ENCODE results near the gene NEURL1B. TPM values are rescaled to one million over a fixed set of nuclear protein-coding genes. Genes with fewer than 3 reads are reported as not detected.

The NEURL1B gene
- total RNA-seq, 2 donors from 2014 or later = 9.9 to 12.2 TPM

- H3K36me3 ChIP-seq (replicated peaks in 1 of 2; ENCODE audit: insufficient read depth in 1 of 2, low read depth in 2 of 2) = no peaks in the 10 kb centered on the region
- TF ChIP-seq POLR2A (IDR thresholded peaks at IDR 0.05) (no peak), CTCF (IDR thresholded peaks at IDR 0.05) (no peak)
- ATAC-seq = no peak
- H3K27ac ChIP-seq = no peak overlapping the region
- no peak for DNase-seq
- no peaks in the 10 kb centered on the region for H3K9me3 ChIP-seq
- H3K4me1 ChIP-seq = peaks cover 17% of the 10 kb centered on the region
- 92 to 93% methylated on average over 3 of the region's 3 CpGs for WGBS, 2 donors
- no peaks in the 10 kb centered on the region for H3K27me3 ChIP-seq
- intact Hi-C loops (cut with DNase I) = no loop called here
- H3K4me3 ChIP-seq = no peak overlapping the region
Measured at GRCh38 chr5:172638209-172638768, 2.8 kb upstream of the NEURL1B start.

GRCh38 chr5:172640139-172640538 lies 924 bp upstream of the NEURL1B start:
- DNase-seq (no peak), ATAC-seq (no peak)
- 56 to 60% methylated on average over 5 of the region's 5 CpGs for WGBS, 2 donors
- intact Hi-C loops (cut with DNase I) = no loop called here
- Histone ChIP-seq H3K27ac (no peak overlapping the region), H3K27me3 (no peaks in the 10 kb centered on the region), H3K36me3 (replicated peaks in 1 of 2; ENCODE audit: insufficient read depth in 1 of 2, low read depth in 2 of 2) (no peaks in the 10 kb centered on the region), H3K4me1 (peaks cover 17% of the 10 kb centered on the region), H3K4me3 (no peak overlapping the region), H3K9me3 (no peaks in the 10 kb centered on the region)
- TF ChIP-seq POLR2A (IDR thresholded peaks at IDR 0.05) (no peak), CTCF (IDR thresholded peaks at IDR 0.05) (no peak)

GRCh38 chr5:172641359-172642050 lies 442 bp downstream of the NEURL1B start:
- intact Hi-C loops (cut with DNase I) = no loop called here
- WGBS, 2 donors = 6 to 22% methylated on average over 7 to 57 of the region's 73 CpGs
- Histone ChIP-seq H3K9me3 (no peaks in the 10 kb centered on the region), H3K27me3 (no peaks in the 10 kb centered on the region), H3K4me1 (peaks cover 17% of the 10 kb centered on the region), H3K4me3 (peak overlapping the region; percentile 30 to 50), H3K27ac (peak overlapping the region; percentile 13 to 64 (median 44)), H3K36me3 (replicated peaks in 1 of 2; ENCODE audit: insufficient read depth in 1 of 2, low read depth in 2 of 2) (no peaks in the 10 kb centered on the region)
- TF ChIP-seq CTCF (IDR thresholded peaks at IDR 0.05) = no peak
- no peak for TF ChIP-seq POLR2A (IDR thresholded peaks at IDR 0.05)
- ATAC-seq (peak; percentile 38), DNase-seq (no peak)

- intact Hi-C loops (cut with DNase I) = no loop called here
- peak overlapping the region in 3 of 4 donors; percentile 13 to 64 (median 62) for H3K27ac ChIP-seq
- H3K36me3 ChIP-seq (replicated peaks in 1 of 2; ENCODE audit: insufficient read depth in 1 of 2, low read depth in 2 of 2) = no peaks in the 10 kb centered on the region
- no peak overlapping the region for H3K4me3 ChIP-seq
- H3K27me3 ChIP-seq = no peaks in the 10 kb centered on the region
- TF ChIP-seq POLR2A (IDR thresholded peaks at IDR 0.05) (no peak), CTCF (IDR thresholded peaks at IDR 0.05) (no peak)
- ATAC-seq (no peak), DNase-seq (no peak)
- H3K4me1 ChIP-seq = peaks cover 17% of the 10 kb centered on the region
- no peaks in the 10 kb centered on the region for H3K9me3 ChIP-seq
- WGBS, 2 donors = 50 to 60% methylated on average over 14 of the region's 14 CpGs
Measured at GRCh38 chr5:172642051-172642409, 967 bp downstream of the NEURL1B start.

- peak overlapping the region in 2 of 4 donors; percentile 62 to 64 for H3K27ac ChIP-seq
- H3K27me3 ChIP-seq = no peaks in the 10 kb centered on the region
- no peak for TF ChIP-seq POLR2A (IDR thresholded peaks at IDR 0.05)
- TF ChIP-seq CTCF (IDR thresholded peaks at IDR 0.05) = no peak
- H3K36me3 ChIP-seq (replicated peaks in 1 of 2; ENCODE audit: insufficient read depth in 1 of 2, low read depth in 2 of 2) = no peaks in the 10 kb centered on the region
- intact Hi-C loops (cut with DNase I) = no loop called here
- ATAC-seq (no peak), DNase-seq (no peak)
- WGBS, 2 donors = 29 to 43% methylated on average over 3 to 4 of the region's 4 CpGs
- H3K4me1 ChIP-seq = peaks cover 17% of the 10 kb centered on the region
- H3K9me3 ChIP-seq = no peaks in the 10 kb centered on the region
- H3K4me3 ChIP-seq = no peak overlapping the region
Measured at GRCh38 chr5:172642486-172642885, 1.4 kb downstream of the NEURL1B start.

Measured in body of pancreas (tissue), 4 donors.